Effector CD8-positive, alpha-beta T cell (primary cell): ENCODE data around the gene ZNF473.
"Not testable (repeated sequence)": the region's sequence is repeated elsewhere in the genome, so short reads cannot be mapped to it uniquely, and the experiment has no call there.

ENCODE experiments used
- DNase-seq: peaks from one replicate; lab custom pipeline; 2025; lab: John Stamatoyannopoulos, UW

ZNF473 gene

GRCh38 chr19:50099696-50100095 is 73.9 kb downstream of the ZNF473 start:
- DNase-seq, result not testable (repeated sequence)

GRCh38 chr19:50100946-50101345 is 75.1 kb downstream of the ZNF473 start:
- DNase-seq, result not testable (repeated sequence)
